ENCODE results near the gene GATA5. TPM values are rescaled to one million over a fixed set of nuclear protein-coding genes. Genes with fewer than 3 reads are reported as not detected.

The GATA5 gene
- total RNA-seq, 1 experiment from 2014 or later = 1.4 TPM

- Mint-ChIP-seq H3K4me1 (peaks cover 17% of the 10 kb centered on the region), H3K27ac (no peak overlapping the region), H3K9me3 (peaks cover 7% of the 10 kb centered on the region), H3K27me3 (ENCODE audit: low read depth) (peaks cover 21% of the 10 kb centered on the region), H3K4me3 (no peak overlapping the region), H3K36me3 (no peaks in the 10 kb centered on the region)
- ChIA-PET POLR2A (interaction anchor here (0.6 kb wide), 1 partner anchor 1584 kb away, joined by 4 read pairs; no protein-coding TSS in a partner anchor), CTCF (interaction anchor here (1.0 to 1.1 kb wide), 3 partner anchors 12 to 129 kb away, joined by 3 to 6 read pairs (median 4); no protein-coding TSS in a partner anchor)
- no peak for DNase-seq (ENCODE audit: low spot score)
- no peak for TF ChIP-seq ZNF532 (CRISPR knock-in tag; IDR thresholded peaks at IDR 0.05; ENCODE audit: borderline replicate concordance)
- TF ChIP-seq ZNF416 (CRISPR knock-in tag; IDR thresholded peaks at IDR 0.05) = no peak
- TF ChIP-seq ATF6 (CRISPR knock-in tag; IDR thresholded peaks at IDR 0.05) = no peak
- TF ChIP-seq TCF7 (CRISPR knock-in tag; IDR thresholded peaks at IDR 0.05; ENCODE audit: low read depth) = no peak
- no peak for TF ChIP-seq IRF1 (CRISPR knock-in tag; IDR thresholded peaks at IDR 0.05)
- no peak for TF ChIP-seq TEAD1 (CRISPR knock-in tag; IDR thresholded peaks at IDR 0.05)
- no peak for TF ChIP-seq SMAD3 (CRISPR knock-in tag; IDR thresholded peaks at IDR 0.05; ENCODE audit: borderline replicate concordance)
- no peak for ATAC-seq
Observed at GRCh38 chr20:62487561-62488354, 12.0 kb upstream of the GATA5 start.

GRCh38 chr20:62487118-62487517, 11.3 kb upstream of the GATA5 start:
- DNase-seq (ENCODE audit: low spot score) = no peak
- TF ChIP-seq E2F1 (CRISPR knock-in tag; IDR thresholded peaks at IDR 0.05) (no peak), E2F5 (CRISPR knock-in tag; IDR thresholded peaks at IDR 0.05) (no peak), GABPB1 (CRISPR knock-in tag; IDR thresholded peaks at IDR 0.05) (no peak), ZNF121 (CRISPR knock-in tag; IDR thresholded peaks at IDR 0.05) (no peak), ZMAT4 (CRISPR knock-in tag; IDR thresholded peaks at IDR 0.05) (no peak), ELF4 (CRISPR knock-in tag; IDR thresholded peaks at IDR 0.05; ENCODE audit: low read depth) (no peak), RORB (CRISPR knock-in tag; IDR thresholded peaks at IDR 0.05) (no peak)
- ChIA-PET POLR2A (no interaction called here), CTCF (interaction anchor here (1.0 to 1.1 kb wide), 3 partner anchors 12 to 130 kb away, joined by 3 to 6 read pairs (median 4); no protein-coding TSS in a partner anchor)
- ATAC-seq = no peak
- Mint-ChIP-seq H3K27ac (no peak overlapping the region), H3K9me3 (peaks cover 7% of the 10 kb centered on the region), H3K36me3 (no peaks in the 10 kb centered on the region), H3K27me3 (ENCODE audit: low read depth) (peaks cover 27% of the 10 kb centered on the region), H3K4me1 (peaks cover 21% of the 10 kb centered on the region), H3K4me3 (no peak overlapping the region)

Measured in WTC11 (cell line).